Measurements from ENCODE around the gene ITGA1.

GRCh38 chr5:52875827-52876226, 88.1 kb downstream of the ITGA1 start:
- no peak for TF ChIP-seq CTCF (conservative IDR thresholded peaks at IDR 0.05 in 1 of 2, IDR thresholded peaks at IDR 0.05 in 1 of 2; ENCODE audit: low read depth in 1 of 2, low read length in 2 of 2)
- no peak for TF ChIP-seq EZH2 (IDR thresholded peaks at IDR 0.05; ENCODE audit: low read length, missing control alignments)
